Psoas muscle (tissue), 8 donors: ENCODE results near the gene OR56A3. TPM values are rescaled to one million over a fixed set of nuclear protein-coding genes. Genes with fewer than 3 reads are reported as not detected.

Source experiments
- ATAC-seq, 4 donors: fragments of 200-7000 bp; cut with Tn5 transposase; one replicate each; pipeline ENCODE4 v1.9.1; 2020; ENCODE audit warnings: moderate library complexity in 3 of 4, mild to moderate bottlenecking in 2 of 4
- DNase-seq, 2 donors: peaks; one replicate each; pipeline ENCODE4 v3.0.0-alpha.2; 2020
- H3K27ac ChIP-seq: fragments of 200-600 bp; one replicate; pipeline ENCODE4 v1.8.0; 2022
- H3K27me3 ChIP-seq, 3 donors: fragments of 200-600 bp in 1 of 3; one replicate each; pipeline versions ENCODE4 v1.6.1 to v1.8.0; 2013 to 2022; ENCODE audit warnings: low read length in 2 of 3, mild to moderate bottlenecking in 2 of 3, moderate library complexity in 1 of 3; ENCODE audit not compliant: insufficient read depth in 3 of 3
- H3K36me3 ChIP-seq, 2 donors: fragments of 200-600 bp in 1 of 2; one replicate each; pipeline versions ENCODE4 v1.6.1 to v1.8.0; 2013 to 2022; ENCODE audit warnings: low read depth in 1 of 2, mild to moderate bottlenecking in 1 of 2, moderate library complexity in 1 of 2; ENCODE audit not compliant: insufficient read depth in 1 of 2
- H3K4me1 ChIP-seq: fragments of 200-600 bp; one replicate; pipeline ENCODE4 v1.8.0; 2022
- H3K4me3 ChIP-seq: fragments of 200-600 bp; one replicate; pipeline ENCODE4 v1.8.0; 2022; ENCODE audit warnings: mild to moderate bottlenecking
- H3K9me3 ChIP-seq: fragments of 200-600 bp; one replicate; pipeline ENCODE4 v1.8.0; 2022
- CTCF ChIP-seq: fragments of 200-600 bp; IDR thresholded peaks from one replicate; pipeline ENCODE4 v1.8.0; 2022; ENCODE audit warnings: antibody characterized with exemption
- WGBS, 3 donors: extraction: QIAGEN DNeasy Blood & Tissue Kit; methylation state at CpG; one replicate each; pipeline versions ENCODE4 v1.1.6 to v1.1.7; 2013; 5-methylcytosine and 5-hydroxymethylcytosine counted together
- intact Hi-C, 2 donors: fragments of 100-400 bp; cut with DNase I; formaldehyde crosslinking; loops; one replicate each; pipeline versions ENCODE4 v1.11.0 to v1.14.2; 2022
- long read RNA-seq, 2 donors: library from polyadenylated mRNA; unstranded; transcript quantifications; one replicate each; pipeline ENCODE4 v2.0.0, GENCODE V29; 2021
- polyA plus RNA-seq, 3 donors: library from polyadenylated mRNA; stranded (reverse); fragments of 200-250 nt; gene quantifications; one replicate each; pipeline ENCODE4 v1.2.3, GENCODE V29; 2013
- total RNA-seq, 4 donors: library from RNA; stranded (reverse); fragmentation: NEBNext Ultra II Directional in 2 of 4; extraction: Animal tissue kit (Norgen Biotek cat#: 25700) in 2 of 4; gene quantifications; one replicate each; pipeline versions ENCODE4 v1.2.1 to v1.2.4, GENCODE V29; 2021 to 2023
- donor health status: healthy with polysubstance abuse.
- donor health status: DM: no; HTN: no; CAD: no; lungs with moderate emphysema.
- donor health status: Bipolar disorder and iron deficiency.
- donor health status: healthy.
- donor health status: DM: yes; HTN: yes; CAD: no.
- donor health status: DM: no; HTN: no; CAD: no.
- donor health status: DM: no; HTN: no; CAD: no.
- donor health status: DM: yes; HTN: yes; CAD: no.

The OR56A3 gene
- total RNA-seq: not detected
- polyA plus RNA-seq: not detected
- long read RNA-seq, donor 1: 0 reads
- long read RNA-seq, donor 2: 0 reads

- ATAC-seq (no peak), DNase-seq (no peak)
- Histone ChIP-seq H3K27me3 (no peaks in the 10 kb centered on the region), H3K4me1 (no peaks in the 10 kb centered on the region), H3K4me3 (no peak within 1 kb of the TSS), H3K27ac (no peak within 1 kb of the TSS), H3K9me3 (no peaks in the 10 kb centered on the region), H3K36me3 (no peaks in the 10 kb centered on the region)
- TF ChIP-seq CTCF: no peak
- intact Hi-C loops: no loop called here
- 65 to 70% (median 69%) methylated on average over 3 of the region's 3 CpGs for WGBS, 3 donors
Measured at GRCh38 chr11:5941951-5942350, at the start of gene OR56A3. TSS of gene OR56A3 (plus strand) at chr11:5942251. CDS start at chr11:5947347, 5,096 bp downstream.

GRCh38 chr11:5892908-5893307, 49.1 kb upstream of the OR56A3 start, which contains the start of gene OR52E5:
TSS of gene OR52E5 (plus strand) at chr11:5893208. CDS start at chr11:5900777, 7,569 bp downstream.
- TF ChIP-seq CTCF: no peak
- intact Hi-C loops: no loop called here
- no peaks in the 10 kb centered on the region for H3K9me3 ChIP-seq
- H3K36me3 ChIP-seq: no peaks in the 10 kb centered on the region
- DNase-seq: no peak
- H3K27ac ChIP-seq: no peak within 1 kb of the TSS
- H3K27me3 ChIP-seq: no peaks in the 10 kb centered on the region
- 79 to 88% (median 86%) methylated on average over 3 of the region's 3 CpGs for WGBS, 3 donors
- no peak for ATAC-seq
- H3K4me1 ChIP-seq: no peaks in the 10 kb centered on the region
- no peak within 1 kb of the TSS for H3K4me3 ChIP-seq

- intact Hi-C loops: no loop called here
- no peaks in the 10 kb centered on the region for H3K9me3 ChIP-seq
- no peaks in the 10 kb centered on the region for H3K36me3 ChIP-seq
- no peak for TF ChIP-seq CTCF
- no peaks in the 10 kb centered on the region for H3K4me1 ChIP-seq
- no peak for ATAC-seq
- no peak overlapping the region for H3K4me3 ChIP-seq
- no peaks in the 10 kb centered on the region for H3K27me3 ChIP-seq
- no peak overlapping the region for H3K27ac ChIP-seq
- WGBS, 3 donors: 69 to 77% (median 75%) methylated on average over 2 of the region's 2 CpGs
- DNase-seq: no peak
Measured at GRCh38 chr11:5899534-5899933, 42.5 kb upstream of the OR56A3 start.

- no peak overlapping the region for H3K27ac ChIP-seq
- H3K36me3 ChIP-seq: no peaks in the 10 kb centered on the region
- no peak for ATAC-seq
- intact Hi-C loops: no loop called here
- TF ChIP-seq CTCF: no peak
- no peaks in the 10 kb centered on the region for H3K9me3 ChIP-seq
- H3K27me3 ChIP-seq: peaks cover 0 to 3% (median 0%) of the 10 kb centered on the region in 3 donors
- DNase-seq: no peak
- no peak overlapping the region for H3K4me3 ChIP-seq
- WGBS, 3 donors: 65 to 75% (median 66%) methylated on average over 2 of the region's 2 CpGs
- H3K4me1 ChIP-seq: no peaks in the 10 kb centered on the region
Measured at GRCh38 chr11:5910540-5910939, 31.5 kb upstream of the OR56A3 start.

- DNase-seq (no peak), ATAC-seq (no peak)
- Histone ChIP-seq H3K4me3 (no peak overlapping the region), H3K4me1 (no peaks in the 10 kb centered on the region), H3K27me3 (no peaks in the 10 kb centered on the region), H3K36me3 (no peaks in the 10 kb centered on the region), H3K9me3 (no peaks in the 10 kb centered on the region), H3K27ac (no peak overlapping the region)
- TF ChIP-seq CTCF: no peak
- 68 to 74% (median 72%) methylated on average over 2 of the region's 2 CpGs for WGBS, 3 donors
- intact Hi-C loops: no loop called here
Measured at GRCh38 chr11:5922749-5923426, 19.2 kb upstream of the OR56A3 start.
